ENCODE data around the gene UBR2.

DNA sequence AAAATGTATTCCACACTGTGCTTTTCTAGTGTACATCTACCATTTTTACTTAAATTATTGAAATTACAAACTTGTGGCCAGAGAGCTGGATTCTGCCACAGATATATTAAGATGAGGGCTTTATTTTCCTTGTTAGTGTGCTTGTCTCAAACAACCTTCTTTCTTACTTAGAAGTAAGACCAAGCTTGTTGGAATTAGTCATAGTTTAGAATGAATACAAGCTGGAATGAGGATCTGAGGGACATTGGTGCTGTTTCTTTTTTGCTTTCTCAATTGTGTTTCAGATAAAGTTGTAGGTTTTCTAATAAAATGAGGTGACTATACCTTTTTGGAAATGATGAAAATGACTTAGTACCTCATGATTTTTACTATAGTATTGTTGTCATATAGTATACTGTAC is 40.3 kb downstream of the UBR2 start:
- no peak for TF ChIP-seq EZH2 (IDR thresholded peaks at IDR 0.05; ENCODE audit: low read length, missing control alignments)
- TF ChIP-seq, protein P1, sequence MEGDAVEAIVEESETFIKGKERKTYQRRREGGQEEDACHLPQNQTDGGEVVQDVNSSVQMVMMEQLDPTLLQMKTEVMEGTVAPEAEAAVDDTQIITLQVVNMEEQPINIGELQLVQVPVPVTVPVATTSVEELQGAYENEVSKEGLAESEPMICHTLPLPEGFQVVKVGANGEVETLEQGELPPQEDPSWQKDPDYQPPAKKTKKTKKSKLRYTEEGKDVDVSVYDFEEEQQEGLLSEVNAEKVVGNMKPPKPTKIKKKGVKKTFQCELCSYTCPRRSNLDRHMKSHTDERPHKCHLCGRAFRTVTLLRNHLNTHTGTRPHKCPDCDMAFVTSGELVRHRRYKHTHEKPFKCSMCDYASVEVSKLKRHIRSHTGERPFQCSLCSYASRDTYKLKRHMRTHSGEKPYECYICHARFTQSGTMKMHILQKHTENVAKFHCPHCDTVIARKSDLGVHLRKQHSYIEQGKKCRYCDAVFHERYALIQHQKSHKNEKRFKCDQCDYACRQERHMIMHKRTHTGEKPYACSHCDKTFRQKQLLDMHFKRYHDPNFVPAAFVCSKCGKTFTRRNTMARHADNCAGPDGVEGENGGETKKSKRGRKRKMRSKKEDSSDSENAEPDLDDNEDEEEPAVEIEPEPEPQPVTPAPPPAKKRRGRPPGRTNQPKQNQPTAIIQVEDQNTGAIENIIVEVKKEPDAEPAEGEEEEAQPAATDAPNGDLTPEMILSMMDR (conservative IDR thresholded peaks at IDR 0.05 in 1 of 2, IDR thresholded peaks at IDR 0.05 in 1 of 2; ENCODE audit: low read depth in 1 of 2, low read length in 2 of 2), result no peak

Data from fibroblast of lung (primary cell).